Measurements from ENCODE around the gene GPR162. TPM values are rescaled to one million over a fixed set of nuclear protein-coding genes. Genes with fewer than 3 reads are reported as not detected.

GPR162 gene
- total and polyA plus RNA-seq, 10 donors, result 2.1 to 14.7 (median 4.9) TPM

DNA sequence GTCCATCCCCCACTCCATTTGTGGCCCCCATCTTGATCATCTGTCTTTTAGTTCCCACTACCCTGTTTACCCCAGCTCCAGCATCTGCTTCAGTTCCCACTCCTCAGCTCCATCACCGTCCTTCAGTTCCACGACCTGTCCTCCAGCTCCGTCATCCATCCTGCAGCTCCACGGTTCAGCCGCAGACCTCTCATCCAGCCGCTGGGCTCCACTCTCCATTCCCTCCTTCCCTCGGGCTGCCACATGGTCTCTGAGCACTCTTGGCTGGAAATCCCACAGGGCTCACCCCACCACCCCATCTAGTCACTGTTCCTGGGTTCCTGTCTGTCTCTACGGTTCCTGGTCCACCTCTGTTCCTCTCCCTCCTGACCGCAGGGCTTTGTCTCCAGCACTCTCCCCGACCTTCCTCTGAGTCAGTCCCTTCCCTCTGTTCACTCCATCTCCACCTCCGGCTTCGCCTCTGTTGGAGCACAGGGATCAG, 3.3 kb downstream of the GPR162 start:
- H3K9me3 ChIP-seq, result no peaks in the 10 kb centered on the region
- intact Hi-C loops (cut with DNase I; ENCODE audit: low total_unique reads), result loop anchor here (10.0 kb wide), 1 partner anchor 70 kb away; the partner anchor contains the start of gene MLF2
- DNase-seq, result no peak
- H3K36me3 ChIP-seq, result no peaks in the 10 kb centered on the region
- 54 to 71% (median 68%) methylated on average over 11 to 12 of the region's 12 CpGs for WGBS, 5 donors
- H3K4me3 ChIP-seq, result no peak overlapping the region
- TF ChIP-seq POLR2AphosphoS5 (IDR thresholded peaks at IDR 0.05), result no peak
- TF ChIP-seq, protein P1, sequence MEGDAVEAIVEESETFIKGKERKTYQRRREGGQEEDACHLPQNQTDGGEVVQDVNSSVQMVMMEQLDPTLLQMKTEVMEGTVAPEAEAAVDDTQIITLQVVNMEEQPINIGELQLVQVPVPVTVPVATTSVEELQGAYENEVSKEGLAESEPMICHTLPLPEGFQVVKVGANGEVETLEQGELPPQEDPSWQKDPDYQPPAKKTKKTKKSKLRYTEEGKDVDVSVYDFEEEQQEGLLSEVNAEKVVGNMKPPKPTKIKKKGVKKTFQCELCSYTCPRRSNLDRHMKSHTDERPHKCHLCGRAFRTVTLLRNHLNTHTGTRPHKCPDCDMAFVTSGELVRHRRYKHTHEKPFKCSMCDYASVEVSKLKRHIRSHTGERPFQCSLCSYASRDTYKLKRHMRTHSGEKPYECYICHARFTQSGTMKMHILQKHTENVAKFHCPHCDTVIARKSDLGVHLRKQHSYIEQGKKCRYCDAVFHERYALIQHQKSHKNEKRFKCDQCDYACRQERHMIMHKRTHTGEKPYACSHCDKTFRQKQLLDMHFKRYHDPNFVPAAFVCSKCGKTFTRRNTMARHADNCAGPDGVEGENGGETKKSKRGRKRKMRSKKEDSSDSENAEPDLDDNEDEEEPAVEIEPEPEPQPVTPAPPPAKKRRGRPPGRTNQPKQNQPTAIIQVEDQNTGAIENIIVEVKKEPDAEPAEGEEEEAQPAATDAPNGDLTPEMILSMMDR (IDR thresholded peaks at IDR 0.05 in 8 of 11, conservative IDR thresholded peaks at IDR 0.05 in 3 of 11), result no peak
- no peak for TF ChIP-seq POLR2A (IDR thresholded peaks at IDR 0.05)
- H3K27ac ChIP-seq, result no peak overlapping the region
- H3K27me3 ChIP-seq (replicated peaks in 1 of 7), result peaks cover 0 to 100% (median 54%) of the 10 kb centered on the region in 7 donors
- peaks cover 4 to 66% (median 53%) of the 10 kb centered on the region in 6 donors for H3K4me1 ChIP-seq

DNA sequence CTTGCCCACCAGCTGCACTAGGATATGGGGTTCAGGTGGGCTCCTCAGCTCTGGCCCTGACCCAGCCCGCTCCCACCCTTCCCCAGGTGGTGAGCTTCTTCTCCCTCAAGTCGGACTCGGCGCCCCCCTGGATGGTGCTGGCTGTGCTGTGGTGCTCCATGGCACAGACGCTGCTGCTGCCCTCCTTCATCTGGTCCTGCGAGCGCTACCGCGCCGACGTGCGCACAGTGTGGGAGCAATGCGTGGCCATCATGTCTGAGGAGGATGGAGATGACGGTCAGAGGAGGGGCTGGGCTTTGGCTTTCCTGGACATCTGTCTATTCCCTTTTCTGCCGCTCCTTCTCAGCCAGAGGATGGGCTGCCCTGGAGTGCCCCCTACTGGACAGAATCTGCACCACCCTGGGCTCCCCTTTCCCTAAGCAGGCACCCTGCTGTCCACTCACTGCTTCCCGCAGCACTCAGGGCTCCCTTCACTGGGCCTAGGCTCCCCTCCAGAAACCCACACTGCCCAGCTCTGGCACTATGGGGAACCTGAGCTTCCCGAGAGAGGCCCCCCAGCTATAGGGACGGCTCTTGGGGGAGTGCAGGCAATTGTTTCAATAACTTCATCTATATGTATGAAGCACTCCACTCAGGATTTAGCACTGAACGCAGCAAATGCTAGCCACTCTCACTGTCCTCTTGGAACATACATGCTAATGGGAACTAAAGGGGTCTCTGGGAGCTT, 3.9 kb downstream of the GPR162 start:
- Histone ChIP-seq H3K27me3 (replicated peaks in 1 of 7) (peaks cover 0 to 100% (median 55%) of the 10 kb centered on the region in 7 donors), H3K27ac (no peak overlapping the region), H3K4me3 (peak overlapping the region in 1 of 8 donors; percentile 5), H3K36me3 (no peaks in the 10 kb centered on the region), H3K4me1 (peaks cover 4 to 71% (median 58%) of the 10 kb centered on the region in 6 donors), H3K9me3 (no peaks in the 10 kb centered on the region)
- whole genome bisulfite sequencing, 5 donors, result 6 to 20% (median 17%) methylated on average over 16 to 19 of the region's 19 CpGs
- TF ChIP-seq POLR2AphosphoS5 (IDR thresholded peaks at IDR 0.05) (peak; percentile 45 to 58 (median 49)), POLR2A (IDR thresholded peaks at IDR 0.05) (no peak)
- TF ChIP-seq, protein P1 (IDR thresholded peaks at IDR 0.05 in 8 of 11, conservative IDR thresholded peaks at IDR 0.05 in 3 of 11), result peak; percentile 87 to 98 (median 94)
- intact Hi-C loops (cut with DNase I; ENCODE audit: low total_unique reads), result loop anchor here (10.0 kb wide), 1 partner anchor 71 kb away; the partner anchor contains the start of gene MLF2
- DNase-seq, result peak; percentile 93

DNA sequence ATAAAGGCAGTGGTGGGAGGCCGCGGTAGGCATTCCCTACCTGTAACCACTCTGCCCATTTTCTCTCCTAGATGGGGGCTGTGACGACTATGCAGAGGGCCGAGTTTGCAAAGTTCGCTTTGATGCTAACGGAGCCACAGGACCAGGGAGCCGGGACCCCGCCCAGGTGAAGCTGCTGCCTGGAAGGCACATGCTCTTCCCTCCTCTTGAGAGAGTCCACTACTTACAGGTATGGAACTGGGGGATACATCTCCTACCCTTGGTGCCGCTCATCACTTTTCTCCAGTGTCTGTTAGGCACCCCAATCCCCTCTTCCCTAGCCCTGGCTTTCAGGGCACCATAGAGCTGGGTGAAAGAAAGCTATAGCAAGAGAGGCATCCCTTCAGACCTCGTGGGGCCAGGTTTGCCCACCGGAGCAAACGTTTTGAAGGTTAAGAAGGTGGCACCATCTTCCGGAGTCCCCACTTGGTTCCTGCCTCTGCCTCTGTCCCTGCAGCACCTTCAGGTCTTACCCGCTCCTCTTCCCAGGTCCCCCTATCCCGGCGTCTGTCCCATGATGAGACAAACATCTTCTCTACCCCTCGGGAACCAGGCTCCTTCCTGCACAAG, 4.6 kb downstream of the GPR162 start:
- DNase-seq, result no peak
- TF ChIP-seq POLR2A (IDR thresholded peaks at IDR 0.05) (no peak), POLR2AphosphoS5 (IDR thresholded peaks at IDR 0.05) (no peak)
- TF ChIP-seq, protein P1 (IDR thresholded peaks at IDR 0.05 in 8 of 11, conservative IDR thresholded peaks at IDR 0.05 in 3 of 11), result no peak
- no peaks in the 10 kb centered on the region for H3K9me3 ChIP-seq
- WGBS, 5 donors, result 71 to 86% (median 81%) methylated on average over 17 of the region's 17 CpGs
- H3K4me3 ChIP-seq, result no peak overlapping the region
- H3K27ac ChIP-seq, result no peak overlapping the region
- H3K4me1 ChIP-seq, result peaks cover 4 to 73% (median 59%) of the 10 kb centered on the region in 6 donors
- H3K27me3 ChIP-seq (replicated peaks in 1 of 7), result peaks cover 0 to 94% (median 55%) of the 10 kb centered on the region in 7 donors
- no peaks in the 10 kb centered on the region for H3K36me3 ChIP-seq
- intact Hi-C loops (cut with DNase I; ENCODE audit: low total_unique reads), result loop anchor here (10.0 kb wide), 1 partner anchor 71 kb away; the partner anchor contains the start of gene MLF2
